Measurements from ENCODE around the gene SESN1.
A peak's percentile ranks its signal among the peaks of the same experiment; 100 is the strongest.
"Not testable (repeated sequence)": the region's sequence is repeated elsewhere in the genome, so short reads cannot be mapped to it uniquely, and the experiment has no call there.

SESN1 gene

DNA sequence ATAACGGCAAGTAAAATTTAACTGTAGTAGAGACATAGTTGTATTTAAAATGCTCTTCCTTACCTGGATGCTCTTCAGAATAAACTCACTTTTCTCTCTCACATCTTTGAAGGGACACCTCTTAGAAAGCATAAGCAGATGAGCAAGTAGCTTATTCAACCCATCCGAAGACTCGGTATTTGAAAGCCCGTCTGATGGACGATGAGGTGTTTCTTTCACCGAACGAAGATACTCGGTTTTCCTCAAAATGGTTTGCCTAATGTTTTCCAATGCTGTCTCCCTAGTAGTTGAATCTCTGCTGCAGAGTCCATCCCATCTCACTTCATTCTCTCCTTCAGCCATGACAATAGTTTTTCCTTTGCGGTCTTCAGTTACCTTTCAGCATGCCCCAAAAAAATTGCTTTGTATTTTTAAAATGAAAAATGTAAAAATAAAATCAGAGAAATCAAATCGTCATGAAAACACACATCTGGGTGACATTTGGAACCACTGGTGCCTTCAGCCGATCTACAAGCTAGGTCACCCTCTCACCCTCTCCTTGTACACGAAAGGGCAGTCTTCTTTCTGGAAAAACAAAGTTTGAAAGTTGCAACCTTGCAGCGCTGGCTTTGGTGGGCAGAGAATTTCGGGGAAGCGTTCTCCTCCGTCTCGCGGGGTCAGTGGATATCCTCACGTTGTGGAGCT lies 772 bp downstream of the SESN1 start:
- no peak for DNase-seq

DNA sequence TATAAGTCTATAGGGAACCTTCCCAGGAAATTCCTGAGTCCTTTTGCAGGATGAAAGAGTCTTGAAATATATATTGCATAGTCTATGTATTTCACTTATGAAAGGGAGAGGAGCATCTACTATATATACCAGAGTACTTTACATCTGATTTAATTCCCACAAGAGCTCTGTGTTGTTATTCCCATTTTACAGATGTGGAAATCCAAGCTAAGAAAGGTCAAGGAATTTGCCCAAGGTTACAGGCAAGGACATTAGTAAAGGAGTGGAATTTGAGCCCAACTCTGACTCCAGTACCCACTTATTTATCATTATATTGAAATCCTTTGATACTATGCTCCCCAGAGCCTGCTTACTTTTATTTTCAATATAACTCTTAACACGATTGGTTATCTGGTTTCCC lies 2.6 kb downstream of the SESN1 start:
- DNase-seq: no peak

DNA sequence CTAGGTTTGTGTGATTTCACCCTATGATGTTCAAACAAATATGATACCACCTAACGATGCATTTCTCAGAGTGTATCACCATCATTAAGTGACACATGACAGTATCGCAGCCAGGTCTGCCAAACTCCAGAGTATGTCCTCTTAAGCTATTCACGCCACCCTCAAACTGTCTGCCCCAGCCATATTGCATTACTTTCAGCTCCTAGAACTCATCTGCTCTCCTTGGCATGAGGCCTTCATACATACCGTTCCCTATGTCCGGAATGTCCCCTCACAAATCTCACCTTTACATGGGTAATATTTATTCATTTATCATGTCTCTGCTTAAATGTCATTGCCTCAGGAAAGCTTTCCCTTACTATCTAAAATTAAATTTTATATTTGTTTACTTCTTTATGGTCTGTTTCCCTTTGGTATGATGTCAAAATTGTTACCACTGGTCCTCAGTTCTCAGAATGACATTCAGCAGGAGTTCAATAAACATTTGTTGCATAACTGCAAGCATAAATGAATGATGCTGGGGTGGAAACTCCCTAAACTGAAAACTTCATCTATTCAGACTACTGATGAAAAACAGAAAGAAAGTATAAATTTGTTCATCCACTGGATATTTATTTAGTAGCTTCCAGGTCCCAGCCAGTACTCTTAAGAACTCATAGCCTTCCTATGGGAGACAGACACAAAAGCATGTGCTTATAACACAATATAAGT lies 3.2 kb downstream of the SESN1 start:
- no peak for DNase-seq

DNA sequence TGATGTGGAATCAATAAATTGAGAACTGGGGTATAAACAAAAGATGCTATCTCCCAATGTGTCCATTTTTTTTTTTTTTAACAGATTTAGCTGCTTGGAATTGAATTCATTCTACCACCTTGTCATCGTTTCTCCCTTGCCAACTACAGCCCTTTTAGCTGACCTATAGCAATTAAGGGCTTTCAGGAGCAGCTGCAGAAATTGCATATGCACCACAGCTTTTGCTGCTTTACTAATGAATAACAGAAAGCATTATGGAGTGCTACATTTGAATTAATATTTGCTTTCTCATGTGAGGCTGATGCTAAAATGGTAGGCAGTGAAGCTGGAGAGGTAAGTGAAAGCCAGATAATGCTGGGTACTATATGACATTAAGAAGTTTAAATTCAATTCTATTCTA lies 5.7 kb downstream of the SESN1 start:
- no peak for DNase-seq

DNA sequence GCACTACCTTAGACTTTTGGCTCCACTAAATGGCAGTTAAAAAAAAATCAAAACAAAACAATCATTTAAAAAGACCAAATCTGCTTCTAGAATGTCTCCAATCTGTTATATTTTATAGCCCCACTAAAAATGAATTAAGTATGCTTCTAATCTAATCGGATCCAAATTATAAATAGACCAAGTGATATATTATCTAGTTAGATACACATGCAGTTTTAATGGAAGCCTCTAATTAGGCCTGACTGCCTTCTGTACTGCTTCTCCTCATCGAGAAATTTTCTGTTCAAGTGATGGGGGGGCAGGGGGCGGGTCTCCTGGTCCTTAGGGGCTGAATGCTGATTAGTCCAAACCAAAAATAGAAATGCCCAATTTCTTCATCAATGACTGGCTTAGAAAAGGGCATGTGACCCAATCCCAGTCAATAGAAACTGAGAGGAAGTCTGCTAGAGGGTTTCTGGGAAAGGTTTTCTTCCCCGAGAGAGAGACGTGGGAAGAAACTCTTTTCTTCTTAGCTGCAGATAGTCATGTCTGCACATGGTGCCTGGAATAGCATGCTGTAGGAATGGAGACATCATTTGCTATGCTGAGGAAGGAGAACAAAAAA lies 6.9 kb downstream of the SESN1 start:
- DNase-seq: no peak

DNA sequence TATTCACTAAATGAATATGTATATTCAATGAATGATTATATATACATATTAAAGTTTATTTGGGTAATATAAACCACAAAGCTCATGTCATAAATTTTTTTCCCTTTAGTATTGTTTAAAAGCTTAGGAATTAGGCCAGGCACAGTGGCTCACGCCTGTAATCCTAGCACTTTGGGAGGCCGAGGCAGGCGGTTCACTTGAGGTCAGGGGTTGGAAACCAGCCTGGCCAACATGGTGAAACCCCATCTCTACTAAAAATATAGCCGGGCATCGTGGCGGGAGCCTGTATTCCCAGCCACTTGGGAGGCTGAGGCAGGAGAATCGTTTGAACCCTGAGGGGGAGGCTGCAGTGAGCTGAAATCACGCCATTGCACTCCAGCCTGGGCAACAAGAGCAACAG lies 10.5 kb downstream of the SESN1 start:
- DNase-seq: not testable (repeated sequence)

DNA sequence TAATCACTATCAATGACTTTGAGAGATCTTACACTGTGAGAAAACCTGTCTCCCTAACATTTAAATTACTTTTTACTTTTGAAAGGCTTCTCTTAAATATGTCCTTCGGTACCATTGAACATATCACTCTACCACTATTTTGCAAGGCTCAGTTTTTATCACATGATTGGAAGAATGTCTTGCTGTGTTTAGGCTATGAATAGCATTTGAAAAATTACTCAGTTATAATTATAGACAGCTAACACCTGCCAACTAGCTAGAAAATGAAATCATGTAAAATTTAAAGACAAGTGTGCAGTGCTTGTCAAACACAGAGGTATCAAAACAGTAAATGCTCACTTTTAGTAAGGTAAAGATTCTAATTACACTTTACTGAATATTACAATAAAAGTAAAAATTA lies 11.0 kb downstream of the SESN1 start:
- no peak for DNase-seq

DNA sequence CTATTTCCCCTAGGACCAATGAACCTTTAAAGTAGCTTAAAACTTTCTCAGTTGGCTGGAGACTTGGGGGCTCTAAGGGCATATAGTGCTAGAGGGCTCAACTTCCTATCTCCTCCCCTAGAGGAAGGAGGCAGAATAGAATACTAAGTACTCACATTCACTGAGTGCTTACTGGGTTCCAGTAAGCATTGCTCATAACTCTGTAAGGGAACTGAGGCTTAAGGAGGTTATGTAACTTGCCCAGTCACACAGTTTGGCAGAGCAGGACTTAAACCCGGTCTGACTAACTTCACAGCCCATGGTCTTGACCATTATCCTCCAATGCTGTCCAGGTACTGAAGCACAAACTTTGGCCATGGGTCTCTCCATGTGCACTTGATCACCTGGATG lies 12.5 kb downstream of the SESN1 start:
- DNase-seq: no peak

DNA sequence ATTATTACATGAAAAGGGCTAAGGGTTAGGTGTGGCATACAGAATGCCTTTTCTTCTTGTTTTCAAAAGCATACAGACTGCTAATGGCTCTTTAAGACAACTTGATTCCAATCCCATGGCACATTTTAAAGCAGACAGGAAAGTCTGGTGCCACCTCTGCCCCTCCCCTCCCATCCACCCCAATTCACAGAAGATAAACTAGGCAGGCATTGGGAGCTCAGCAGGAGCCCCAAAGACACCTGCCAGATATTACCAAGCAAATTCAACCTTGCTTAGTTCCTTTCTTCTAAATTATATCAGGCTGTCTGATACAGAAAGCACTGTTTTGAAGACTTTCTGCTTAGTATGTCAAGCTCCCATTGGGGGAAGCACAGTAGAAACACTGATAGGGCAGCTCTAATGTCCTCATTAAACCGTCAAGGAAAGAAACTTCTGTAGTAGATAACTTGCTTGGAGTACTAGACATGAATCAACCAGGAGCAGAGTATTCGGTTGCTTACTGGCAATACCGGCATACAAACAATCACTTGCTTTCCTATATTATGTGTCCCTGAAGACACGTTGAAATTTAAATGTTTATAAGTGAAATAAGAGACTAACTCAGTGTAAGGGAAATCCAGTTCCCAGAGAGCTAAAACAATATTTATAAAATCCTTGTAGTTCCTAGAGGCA lies 13.0 kb downstream of the SESN1 start:
- no peak for DNase-seq

DNA sequence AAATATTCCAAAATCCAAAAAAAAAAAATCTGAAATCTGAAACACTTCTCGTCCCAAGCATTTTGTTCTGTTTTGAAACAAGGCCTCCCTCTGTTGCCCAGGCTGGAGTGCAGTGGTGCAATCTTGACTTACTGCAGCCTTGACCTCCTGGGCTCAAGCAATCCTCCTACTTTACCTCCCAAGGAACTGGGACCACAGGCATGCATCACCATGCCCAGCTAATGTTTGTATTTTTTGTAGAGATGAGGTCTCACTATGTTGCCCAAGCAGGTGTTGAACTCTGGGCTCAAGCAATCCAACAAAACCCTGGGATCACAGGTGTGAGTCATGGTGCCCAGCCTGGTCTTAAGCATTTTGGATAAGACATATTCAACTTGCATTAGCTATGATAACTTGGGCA lies 13.6 kb downstream of the SESN1 start:
- DNase-seq: no peak

DNA sequence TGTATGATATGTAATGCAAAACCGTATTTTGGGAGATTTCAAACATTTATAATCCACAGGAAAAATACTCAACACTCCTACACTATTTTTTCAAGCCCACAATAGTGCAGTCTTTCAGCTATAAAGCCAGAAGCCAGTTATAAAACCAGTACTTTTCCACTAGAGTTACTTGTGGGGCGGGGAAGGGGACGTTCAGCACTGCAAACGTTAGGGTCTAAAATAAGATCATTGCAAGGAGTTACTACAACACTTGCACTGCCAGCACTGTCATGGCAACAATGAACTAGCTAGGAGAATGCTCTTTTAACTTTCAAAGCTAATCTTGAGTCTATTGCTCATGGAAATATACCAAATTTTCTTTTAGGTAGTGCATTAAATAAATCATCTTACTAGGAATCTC lies 14.7 kb downstream of the SESN1 start:
- DNase-seq: no peak

DNA sequence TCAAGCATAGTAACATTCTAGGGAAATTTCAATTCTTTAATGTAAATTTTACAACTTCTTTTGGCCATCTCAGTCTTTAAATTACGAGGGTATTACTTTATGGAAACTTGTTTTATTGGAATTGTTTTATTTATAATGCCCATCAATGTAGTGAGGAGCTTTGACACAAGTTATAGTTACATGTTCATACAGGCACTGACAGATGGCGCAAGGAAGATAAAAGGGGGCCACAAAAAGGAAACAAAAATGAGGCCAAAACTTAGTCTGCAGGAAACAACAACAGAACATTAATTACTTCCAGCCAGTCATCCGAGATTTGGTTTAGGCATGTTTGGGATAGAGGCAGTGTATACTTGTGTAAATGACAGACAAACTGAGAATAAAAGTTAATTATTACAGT lies 18.3 kb downstream of the SESN1 start:
- no peak for DNase-seq

DNA sequence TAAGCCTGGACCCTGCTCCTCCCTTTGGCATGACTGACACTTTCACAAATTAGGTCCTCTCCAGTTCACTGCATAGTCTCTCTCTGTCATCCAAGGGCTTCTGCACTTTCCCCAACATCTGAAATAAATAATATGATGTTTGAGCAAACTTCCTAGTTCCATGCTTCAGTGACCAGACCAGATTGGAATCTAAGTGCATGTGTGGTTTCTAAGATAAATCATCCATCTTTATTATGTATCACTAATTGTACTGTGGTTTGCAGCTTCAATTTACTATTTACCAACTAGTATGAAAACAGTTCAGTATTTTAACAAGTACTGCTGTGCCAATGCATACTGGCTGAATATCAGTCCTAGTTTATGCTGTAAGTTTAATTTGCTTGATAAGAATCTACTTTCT lies 18.7 kb downstream of the SESN1 start:
- DNase-seq: no peak

DNA sequence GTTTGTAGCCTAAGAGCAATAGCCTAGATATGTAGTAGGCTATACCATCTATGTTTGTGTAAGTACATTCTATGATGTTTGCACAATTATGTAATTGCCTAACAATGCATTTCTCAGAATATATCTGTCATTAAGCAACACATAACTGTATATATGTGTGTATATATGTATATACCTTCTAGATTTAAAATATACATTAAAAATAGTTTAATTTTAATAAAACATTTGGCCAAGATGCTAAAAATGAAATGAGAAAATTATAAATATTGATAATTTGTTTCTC lies 20.6 kb downstream of the SESN1 start:
- no peak for DNase-seq

DNA sequence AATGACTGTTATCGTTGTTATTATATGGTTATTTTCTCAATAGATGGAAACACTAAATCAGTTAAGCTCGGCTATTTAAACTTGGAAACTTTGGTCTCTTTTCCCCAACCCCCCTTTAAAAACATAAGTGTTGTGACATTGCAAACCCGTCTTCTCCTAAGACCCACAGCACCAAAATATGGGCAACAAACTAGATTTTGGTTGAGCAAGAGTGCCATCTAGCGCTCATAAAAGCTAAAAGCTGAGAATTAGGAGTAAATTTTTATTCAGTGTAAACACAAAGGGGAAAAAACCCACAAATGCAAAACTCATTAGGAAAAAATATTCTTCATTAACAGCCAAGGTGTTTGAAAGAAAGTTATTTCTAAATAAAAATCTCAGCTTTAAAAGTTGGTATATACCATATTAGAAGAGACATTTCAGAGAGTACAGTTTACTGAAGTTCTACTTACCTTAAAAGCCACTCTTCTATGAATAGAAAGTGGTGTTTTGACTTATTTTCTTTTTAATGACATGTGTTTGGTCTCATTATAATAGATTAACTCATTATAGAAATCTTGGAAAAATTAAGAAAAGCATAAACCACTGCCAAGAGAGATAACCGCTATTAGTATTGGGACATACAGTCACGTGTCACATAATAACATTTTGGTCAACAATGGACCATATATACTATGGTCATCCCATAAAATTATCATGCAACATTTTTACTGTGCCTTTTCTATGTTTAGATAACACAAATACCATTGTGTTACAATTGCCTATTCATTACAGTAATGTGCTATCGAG lies 21.1 kb downstream of the SESN1 start:
- DNase-seq: peak; percentile 28

DNA sequence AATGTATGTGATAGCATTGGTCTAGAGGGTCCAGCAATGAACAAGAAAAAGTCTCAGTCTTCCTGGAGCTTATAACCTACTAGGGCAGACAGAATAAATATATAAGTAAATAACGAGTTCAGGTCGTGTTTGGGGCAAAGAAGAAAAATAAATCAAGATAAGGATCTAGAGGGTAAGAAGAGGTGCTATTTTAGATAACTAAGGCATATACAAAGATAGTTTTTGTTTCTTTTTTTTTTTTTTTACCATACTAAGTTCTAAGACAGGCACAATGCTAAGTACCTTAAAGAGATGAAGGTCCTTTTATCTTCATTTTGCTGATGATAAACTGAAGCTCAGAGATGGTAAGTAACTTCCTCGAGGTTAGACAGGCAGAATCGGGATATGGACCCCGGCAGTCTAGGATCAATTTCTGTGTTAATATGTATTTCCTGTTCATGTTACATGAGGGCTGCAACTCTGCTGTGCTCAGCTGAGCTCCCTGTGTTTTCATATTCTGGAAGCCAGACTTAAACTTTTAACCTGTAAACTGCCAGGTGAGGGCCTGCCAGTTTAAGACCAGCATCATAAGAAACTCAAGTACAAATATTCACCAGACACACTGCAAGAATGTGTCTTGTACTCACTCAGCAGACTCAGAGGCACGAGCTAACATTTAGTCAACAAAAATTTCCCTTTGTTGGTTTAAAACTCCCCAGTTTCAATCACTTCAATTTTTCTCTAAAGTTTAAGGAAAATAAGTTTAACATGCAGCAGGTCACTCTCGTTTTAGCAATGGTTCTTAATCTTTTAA lies 23.3 kb downstream of the SESN1 start:
- no peak for DNase-seq

DNA sequence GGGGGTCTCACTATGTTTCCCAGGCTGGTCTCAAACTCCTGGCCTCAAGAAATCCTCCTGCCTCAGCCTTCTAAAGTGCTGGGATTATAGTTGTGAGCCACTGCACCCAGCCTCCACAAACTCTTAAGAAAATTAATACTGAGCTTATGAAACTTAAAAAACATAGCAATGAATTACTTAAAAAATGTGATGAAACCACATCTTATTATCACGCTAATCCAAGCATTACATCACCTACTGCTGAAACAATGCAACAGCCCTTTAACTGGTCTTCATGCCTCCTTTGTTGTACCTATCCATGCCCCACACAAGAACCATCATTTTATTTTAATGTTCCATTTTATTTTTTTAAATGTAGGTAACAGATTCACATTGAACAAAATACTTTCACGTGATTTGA lies 24.9 kb downstream of the SESN1 start:
- DNase-seq: no peak

DNA sequence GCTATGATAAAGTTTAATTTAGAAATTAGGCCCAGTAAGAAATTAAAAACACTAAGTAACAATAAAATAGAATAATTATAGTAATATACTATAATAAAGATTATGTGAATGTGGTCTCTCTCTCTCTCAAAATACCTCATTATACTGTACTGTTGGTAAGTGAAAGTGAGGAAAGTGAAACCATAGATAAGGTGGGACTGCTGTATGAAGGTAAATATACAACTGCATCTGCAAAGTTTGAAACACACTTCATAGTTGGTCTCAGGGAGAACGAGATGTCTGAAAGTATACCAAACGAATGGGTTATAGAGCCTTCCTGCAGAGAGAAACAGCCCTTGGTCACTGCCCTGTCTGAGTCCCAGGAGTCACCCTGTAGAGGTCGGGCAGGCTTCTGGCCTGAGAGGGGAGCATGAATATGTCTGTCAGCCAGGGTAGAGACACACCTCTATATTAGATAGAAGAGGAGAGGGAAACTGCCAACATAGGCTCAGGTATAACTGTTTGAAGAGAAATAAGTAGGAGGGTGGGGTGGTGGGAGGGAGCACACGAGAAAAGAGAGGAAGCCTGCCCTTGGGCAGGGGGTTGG lies 31.8 kb downstream of the SESN1 start:
- no peak for DNase-seq

DNA sequence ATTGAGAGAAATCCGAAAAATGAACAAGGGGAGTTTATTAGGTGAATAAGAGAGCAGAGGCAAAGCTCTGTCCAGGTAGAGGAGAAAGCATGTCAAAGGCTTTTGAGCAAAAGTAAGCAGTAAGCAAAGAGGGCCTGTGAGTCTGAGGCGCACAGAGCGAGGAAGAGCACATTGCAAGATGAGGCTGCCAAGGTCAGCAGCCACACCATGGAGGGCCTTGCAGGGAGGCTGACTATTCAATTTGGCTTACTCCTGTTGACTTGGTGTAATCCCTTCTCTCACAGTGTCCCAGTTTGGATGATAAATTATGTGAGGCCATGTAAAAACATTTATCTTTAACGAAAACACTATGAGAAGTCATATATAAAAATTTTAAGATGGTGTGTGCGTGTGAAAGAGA lies 32.4 kb downstream of the SESN1 start:
- no peak for DNase-seq

DNA sequence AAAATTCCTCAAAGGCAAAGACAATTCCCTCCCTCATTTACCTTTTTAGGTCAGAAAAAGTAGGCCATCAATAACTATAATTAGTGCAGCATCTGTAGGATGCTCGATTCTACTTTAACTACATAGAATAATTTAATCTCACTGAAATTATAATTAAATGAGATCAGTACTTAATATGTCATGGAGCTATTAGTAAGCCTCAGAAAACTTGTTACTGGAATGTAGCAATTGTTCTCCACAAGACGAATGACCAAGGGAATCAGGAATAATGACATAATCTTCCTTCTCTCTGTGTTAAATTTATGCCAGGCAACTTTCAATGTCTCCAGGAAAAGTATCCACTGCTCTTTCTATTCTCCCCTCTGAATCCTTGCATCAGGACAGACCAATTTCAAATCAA lies 34.1 kb downstream of the SESN1 start:
- no peak for DNase-seq

DNA sequence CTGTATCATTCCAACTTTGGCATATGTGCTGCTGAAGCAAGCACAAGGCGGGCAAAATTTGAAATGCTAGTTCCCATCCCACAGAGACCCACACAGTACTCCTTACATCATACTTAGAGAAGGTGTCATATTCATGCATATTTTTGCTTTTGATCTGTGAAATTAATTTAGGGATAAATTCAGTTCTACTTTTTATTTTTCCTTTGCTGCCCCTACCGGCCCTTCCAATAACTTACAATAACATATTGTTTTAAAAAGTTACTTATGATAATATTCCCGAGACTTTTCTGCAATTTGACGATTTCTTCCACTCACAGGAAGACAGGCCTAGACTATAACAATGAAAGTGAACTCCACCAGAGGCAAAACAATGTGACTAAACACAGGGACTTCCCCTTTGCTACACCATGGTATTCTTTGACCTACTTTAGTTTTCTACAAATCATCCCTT lies 35.0 kb downstream of the SESN1 start:
- no peak for DNase-seq

DNA sequence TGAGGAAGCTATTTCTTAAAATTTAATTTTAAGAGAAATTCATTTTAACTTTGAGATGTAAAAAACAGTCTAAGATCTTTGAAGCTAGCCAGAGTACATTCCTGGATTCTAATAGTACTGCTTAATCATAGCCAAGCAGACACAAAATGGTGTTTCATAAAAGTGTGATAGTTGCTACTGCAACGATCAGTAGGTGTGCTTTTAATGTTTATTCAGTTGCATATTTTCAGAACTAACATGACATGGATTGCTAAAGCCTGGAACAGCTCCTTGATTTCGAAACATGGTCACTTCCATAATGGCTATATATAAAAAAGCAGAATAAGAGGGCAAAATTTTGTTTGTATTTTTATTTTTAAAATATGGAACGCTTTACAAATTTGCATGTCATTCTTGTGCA lies 35.5 kb downstream of the SESN1 start:
- no peak for DNase-seq

Data from CD4-positive, alpha-beta T cell treated with Interferon gamma for 1 hour (primary cell).